Measurements from ENCODE around the gene CNN1.
"Not testable (repeated sequence)": the region's sequence is repeated elsewhere in the genome, so short reads cannot be mapped to it uniquely, and the experiment has no call there.

Gene CNN1

DNA sequence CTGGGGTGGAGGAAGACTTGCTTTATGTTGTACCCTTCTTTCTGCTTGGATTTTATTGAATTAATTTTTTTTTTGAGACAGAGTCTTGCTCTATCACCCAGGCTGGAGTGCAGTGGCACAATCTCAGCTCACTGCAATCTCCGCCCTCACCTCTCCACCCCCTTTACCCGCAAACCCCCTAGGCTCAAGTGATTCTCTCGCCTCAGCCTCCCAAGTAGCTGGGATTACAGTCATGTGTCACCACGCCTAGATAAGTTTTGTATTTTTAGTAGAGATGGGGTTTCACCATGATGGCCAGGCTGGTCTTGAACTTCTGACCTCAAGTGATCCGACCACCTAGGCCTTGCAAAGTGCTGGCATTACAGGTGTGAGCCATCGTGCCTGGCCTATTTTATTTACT is 34.7 kb downstream of the CNN1 start:
- DNase-seq, result not testable (repeated sequence)

DNA sequence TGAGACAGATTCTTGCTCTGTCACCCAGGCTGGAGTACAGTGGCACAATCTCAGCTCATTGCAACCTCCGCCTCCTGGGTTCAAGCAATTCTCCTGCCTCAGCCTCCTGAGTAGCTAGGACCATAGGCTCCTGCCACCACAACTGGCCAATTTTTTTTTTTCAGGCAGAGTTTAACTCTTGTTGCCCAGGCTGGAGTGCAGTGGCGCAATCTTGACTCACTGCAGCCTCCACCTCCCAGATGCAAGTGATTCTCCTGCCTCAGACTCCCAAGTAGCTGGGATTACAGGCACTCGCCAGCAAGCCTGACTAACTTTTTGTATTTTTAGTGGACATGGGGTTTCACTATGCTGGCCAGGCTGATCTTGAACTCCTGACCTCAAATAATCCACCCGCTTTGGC is 35.1 kb downstream of the CNN1 start:
- DNase-seq, result not testable (repeated sequence)

GRCh38 chr19:11574689-11575088 is 36.0 kb downstream of the CNN1 start:
- DNase-seq, result no peak

- no peak for DNase-seq
These were observed 37.6 kb downstream of the CNN1 start for GRCh38 chr19:11576227-11576626.

DNA sequence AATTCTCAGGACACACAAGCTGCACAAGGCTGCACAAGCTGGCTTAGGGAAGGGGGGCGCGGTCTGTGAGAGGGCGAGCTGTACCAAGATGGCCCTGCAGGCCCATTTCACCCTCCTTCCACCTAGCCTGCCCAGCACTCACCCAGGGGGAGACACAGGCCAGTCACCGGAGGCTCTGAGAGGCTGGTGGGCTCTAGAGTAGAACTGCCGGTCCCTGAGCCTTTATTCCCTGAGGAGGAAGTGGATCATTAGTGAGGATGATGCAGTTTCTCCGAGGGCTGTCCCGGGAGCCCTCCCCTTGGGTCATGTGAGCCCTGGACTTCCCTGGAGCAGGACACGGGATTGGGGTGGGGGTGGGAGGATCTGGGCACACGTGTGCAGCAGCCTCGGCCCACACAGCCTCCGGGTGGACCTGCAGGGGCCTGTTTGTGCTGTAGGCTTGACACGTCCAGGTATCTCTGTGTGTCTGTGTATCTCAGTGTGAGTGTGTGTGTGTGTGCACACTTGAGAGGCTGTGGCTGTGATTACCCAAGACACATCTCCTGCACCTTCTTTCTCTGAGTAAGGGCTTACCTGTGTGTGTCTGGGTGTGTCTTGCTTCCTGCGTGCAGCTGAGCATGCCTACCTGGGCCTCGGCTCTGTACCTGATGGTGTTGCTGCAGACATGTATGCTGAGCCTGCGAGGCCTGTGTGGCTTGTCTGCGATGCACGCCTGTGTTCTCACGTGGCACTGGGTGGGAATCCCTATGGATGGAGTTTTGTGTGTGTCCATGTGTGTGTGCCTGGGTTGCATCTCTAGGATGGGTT is 39.0 kb downstream of the CNN1 start, which contains the start of gene ACP5:
Gene ACP5 (minus strand): TSS at position 195 of the 807 bp plus-strand sequence. CDS start 328 bp downstream, outside the sequence.
- no peak for DNase-seq

DNA sequence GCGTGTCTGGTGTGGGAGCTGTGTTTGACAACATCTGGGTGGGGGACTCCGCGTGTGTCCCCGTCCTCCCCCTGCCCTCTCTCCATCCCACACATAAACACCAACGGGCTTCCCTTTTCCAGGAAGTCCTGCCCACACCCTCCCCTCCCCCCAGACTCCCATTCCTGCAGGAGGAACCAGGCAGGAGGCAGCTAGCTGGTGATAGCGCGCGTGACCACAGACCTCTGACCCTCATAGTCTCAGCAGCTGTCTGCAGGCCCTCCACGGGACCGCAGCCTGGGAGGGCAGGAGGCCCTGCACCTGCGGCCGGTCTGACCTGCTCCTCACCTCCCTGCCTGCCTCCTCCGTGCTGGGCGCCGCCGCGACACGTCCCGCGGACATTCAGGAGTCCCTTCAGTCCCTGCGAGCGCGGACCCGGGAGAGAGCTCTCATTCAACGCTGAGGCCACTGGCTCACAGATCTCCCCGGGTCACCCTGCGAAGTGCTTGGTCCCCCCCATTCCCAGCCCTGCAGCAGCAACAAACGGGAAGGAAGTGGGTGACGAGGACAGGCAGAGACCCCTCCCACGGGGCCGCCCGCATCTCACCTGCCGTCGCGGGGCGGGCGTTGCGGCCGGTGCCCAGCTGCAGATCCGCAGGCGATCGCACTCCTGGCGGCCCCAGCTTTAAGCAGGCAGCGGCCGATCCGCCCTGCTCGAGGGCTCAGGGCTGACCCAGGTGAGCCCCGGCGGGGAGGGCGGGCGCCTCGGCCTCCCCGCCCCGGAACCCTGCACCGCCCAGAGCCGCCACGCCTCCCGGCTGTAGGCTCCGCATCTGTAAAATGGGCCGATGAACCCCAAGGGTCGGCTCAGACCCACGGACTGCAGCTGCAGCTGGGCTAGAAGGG is 39.8 kb downstream of the CNN1 start:
- DNase-seq, result peak; percentile 46

DNA sequence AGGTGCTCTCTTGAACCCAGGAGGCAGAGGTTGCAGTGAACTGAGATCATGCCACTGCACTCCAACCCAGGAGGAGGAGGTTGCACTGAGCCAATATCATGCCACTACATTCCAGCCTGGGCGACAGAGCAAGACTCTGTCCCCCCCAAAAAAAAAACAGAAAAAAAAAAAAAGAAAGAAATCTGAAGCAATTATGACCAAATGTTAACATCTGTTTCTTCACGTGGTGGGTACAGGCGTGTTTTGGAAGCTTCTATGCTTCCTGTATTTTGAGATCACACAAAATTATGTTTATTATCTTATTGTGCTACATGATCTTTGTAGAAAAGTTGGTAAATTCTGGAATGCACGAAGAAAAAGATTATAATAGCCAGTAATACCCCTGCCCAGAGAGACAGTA is 41.5 kb downstream of the CNN1 start:
- DNase-seq, result no peak

DNA sequence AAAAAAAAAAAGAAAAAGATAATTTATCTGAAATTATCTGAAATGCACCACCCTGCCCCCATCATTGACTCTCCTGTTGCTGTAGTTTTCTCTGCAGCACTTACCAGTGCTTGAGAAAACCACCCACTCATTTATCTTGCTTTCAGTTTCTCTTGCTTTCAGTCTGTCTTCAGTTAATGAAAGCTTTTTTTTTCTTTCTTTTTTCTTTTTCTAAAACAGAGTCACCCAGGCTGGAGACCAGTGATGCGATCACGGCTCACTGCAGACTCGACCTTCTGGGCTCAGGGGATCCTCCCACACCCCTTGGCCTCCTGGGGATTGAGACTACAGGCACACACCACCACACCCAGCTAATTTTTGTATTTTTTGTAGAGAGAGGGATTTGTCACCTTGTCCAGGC is 43.1 kb downstream of the CNN1 start:
- DNase-seq, result peak; percentile 49

GRCh38 chr19:11586331-11586730 is 47.7 kb downstream of the CNN1 start:
- no peak for DNase-seq

GRCh38 chr19:11587302-11587974 is 48.8 kb downstream of the CNN1 start:
- peak; percentile 81 for DNase-seq

DNA sequence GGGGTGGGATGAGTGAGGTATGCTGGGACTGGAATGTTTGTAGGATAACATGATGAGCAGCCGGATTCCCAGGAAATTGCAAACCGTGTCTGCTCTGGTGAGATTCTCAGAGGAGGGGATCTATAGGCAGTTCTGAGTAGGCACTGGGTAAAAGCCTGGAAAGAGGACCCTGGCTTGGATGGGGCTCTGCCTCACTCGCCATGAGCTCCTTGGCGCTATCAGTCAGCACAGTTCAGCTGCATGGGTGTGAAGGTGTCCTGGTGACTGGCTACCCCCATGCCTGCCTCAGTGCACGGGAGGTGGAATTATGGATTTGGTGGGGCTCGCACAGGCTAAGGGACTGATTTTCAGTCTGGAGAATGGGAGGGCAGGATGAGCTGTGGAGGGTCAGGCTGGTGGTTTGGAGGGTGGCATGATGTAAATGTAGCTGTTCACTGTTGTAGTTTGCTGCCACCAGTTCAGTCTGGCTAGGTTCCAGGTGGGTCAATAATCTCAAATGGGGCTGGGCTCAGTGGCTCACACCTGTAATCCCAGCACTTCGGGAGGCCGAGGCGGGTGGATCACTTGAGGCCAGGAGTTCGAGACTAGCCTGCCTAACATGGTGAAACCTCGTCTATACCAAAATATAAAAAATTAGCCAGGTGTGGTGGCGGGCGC is 49.5 kb downstream of the CNN1 start:
- no peak for DNase-seq

DNA sequence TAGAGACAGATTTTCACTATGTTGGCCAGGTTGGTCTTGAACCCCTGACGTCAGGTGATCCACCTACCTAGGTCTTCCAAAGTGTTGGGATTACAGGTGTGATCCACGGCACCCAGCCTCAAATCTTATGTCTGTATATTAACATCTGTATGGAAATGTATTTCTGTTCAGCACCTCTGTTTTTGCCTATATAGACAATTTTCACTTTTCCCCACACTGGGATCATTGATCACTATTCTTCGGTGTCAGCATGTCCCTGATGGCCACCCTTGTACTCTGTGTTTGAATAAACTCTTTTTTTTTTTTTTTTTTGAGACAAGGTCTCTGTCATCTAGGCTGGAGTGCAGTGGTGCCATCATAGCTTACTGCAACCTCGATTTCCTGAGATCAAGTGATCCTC is 55.4 kb downstream of the CNN1 start:
- no peak for DNase-seq

- DNase-seq, result no peak
These were observed 57.5 kb downstream of the CNN1 start for GRCh38 chr19:11596156-11596555.

GRCh38 chr19:11597202-11598102 is 58.8 kb downstream of the CNN1 start, which contains the start of gene ZNF627:
TSS of gene ZNF627 (plus strand) at chr19:11597483. CDS start at chr19:11597628, 145 bp downstream.
- peak; percentile 98 for DNase-seq

DNA sequence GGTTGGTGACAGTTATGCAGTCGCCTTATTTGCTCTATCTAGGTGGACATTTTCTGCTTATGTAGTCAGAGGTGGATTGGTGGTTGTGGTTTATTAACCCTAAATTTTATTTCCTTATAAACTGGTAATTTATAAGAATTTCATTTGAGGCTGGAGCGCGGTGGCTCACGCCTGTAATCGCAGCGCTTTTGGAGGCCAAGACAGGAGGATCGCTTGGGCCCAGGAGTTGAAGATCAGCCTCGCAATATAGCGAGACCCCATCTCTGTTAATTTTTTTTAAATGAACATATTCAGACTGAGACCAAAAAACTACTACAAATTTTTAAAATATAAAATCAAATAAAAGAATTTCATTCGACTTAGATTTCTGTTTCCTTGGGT is 59.4 kb downstream of the CNN1 start:
- DNase-seq, result no peak

DNA sequence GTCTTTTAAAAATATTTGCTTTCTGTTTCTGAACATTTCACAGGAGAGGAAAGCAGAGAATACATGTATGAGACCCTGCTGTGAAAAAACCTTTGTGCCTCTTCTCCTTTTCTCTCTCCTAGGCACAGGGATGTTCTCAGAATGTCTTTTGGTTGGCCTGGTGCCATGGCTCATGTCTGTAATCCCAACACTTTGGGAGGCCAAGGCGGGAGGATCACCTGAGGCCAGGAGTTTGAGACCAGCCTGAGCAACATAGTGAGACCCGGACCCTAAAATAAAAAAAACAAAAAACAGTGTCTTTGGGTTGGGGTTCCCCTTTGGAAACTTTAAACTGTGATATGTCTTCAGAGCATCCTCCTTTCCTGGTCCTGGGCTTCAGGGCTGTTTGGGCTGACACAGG is 60.1 kb downstream of the CNN1 start:
- no peak for DNase-seq

DNA sequence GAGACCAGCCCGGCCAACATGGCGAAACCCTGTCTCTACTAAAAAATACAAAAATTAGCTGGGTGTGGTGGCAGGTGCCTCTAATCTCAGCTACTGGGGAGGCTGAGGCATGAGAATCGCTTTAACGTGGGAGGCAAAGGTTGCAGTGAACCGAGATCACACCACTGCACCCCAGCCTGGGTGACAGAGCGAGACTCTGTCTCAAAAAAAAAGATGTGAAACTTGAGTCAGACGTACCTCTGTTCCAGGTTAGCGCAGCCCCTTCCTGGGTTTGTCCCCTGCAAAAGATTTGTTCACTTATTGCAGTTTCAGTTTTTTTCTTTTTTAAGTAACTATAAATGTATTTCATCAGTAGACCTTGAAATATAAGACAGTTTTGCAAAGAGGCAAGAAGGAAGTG is 61.1 kb downstream of the CNN1 start:
- DNase-seq, result not testable (repeated sequence)
